B cell (primary cell): ENCODE data around the gene UFSP1.

Source experiments
- EZH2 ChIP-seq: IDR thresholded peaks from 2 replicates; pipeline ENCODE4 v1.6.1; 2012; ENCODE audit warnings: borderline replicate concordance, low read depth, mild to moderate bottlenecking, moderate library complexity, low read length; ENCODE audit not compliant: insufficient read depth, poor library complexity, severe bottlenecking
- TF ChIP-seq, protein P1 (sequence below): fragments of 200-600 bp; IDR thresholded peaks from one replicate; pipeline ENCODE4 v1.8.0; 2022; ENCODE audit warnings: antibody characterized with exemption, mild to moderate bottlenecking

DNA sequence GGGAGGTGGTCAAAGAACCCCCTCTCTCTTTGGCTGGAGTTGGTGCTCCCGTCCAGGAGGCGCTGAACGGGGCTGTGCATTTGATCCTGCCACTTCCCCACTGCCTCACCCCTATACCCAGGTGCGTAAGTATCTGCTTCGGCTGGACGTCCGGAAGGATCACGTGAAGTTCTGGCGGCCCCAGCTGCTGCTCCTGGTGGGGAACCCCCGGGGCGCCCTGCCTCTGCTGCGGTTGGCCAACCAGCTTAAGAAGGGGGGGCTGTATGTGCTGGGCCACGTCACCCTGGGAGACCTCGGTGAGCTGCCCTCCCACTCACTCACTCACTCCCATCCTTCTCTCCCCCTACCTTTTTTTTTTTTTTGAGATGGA, 27.9 kb downstream of the UFSP1 start:
- TF ChIP-seq, protein P1, sequence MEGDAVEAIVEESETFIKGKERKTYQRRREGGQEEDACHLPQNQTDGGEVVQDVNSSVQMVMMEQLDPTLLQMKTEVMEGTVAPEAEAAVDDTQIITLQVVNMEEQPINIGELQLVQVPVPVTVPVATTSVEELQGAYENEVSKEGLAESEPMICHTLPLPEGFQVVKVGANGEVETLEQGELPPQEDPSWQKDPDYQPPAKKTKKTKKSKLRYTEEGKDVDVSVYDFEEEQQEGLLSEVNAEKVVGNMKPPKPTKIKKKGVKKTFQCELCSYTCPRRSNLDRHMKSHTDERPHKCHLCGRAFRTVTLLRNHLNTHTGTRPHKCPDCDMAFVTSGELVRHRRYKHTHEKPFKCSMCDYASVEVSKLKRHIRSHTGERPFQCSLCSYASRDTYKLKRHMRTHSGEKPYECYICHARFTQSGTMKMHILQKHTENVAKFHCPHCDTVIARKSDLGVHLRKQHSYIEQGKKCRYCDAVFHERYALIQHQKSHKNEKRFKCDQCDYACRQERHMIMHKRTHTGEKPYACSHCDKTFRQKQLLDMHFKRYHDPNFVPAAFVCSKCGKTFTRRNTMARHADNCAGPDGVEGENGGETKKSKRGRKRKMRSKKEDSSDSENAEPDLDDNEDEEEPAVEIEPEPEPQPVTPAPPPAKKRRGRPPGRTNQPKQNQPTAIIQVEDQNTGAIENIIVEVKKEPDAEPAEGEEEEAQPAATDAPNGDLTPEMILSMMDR = no peak
- no peak for TF ChIP-seq EZH2
